Thyroid gland (tissue), 4 donors: Measurements from ENCODE around the gene CCDC60. TPM values are rescaled to one million over a fixed set of nuclear protein-coding genes. Genes with fewer than 3 reads are reported as not detected.

ENCODE experiments used
- DNase-seq, 2 donors: peaks; one replicate each; pipeline ENCODE4 v3.0.0-alpha.2; 2019
- H3K27ac ChIP-seq, 3 donors: fragments of 200-600 bp; sonication (generic); 1 replicate in 2 of 3; 2 replicates in 1 of 3; pipeline ENCODE4 v1.5.1; 2016 to 2019; ENCODE audit warnings: mild to moderate bottlenecking in 1 of 3, moderate library complexity in 1 of 3
- H3K27me3 ChIP-seq: fragments of 200-600 bp; sonication (generic); one replicate; pipeline ENCODE4 v1.5.1; 2019
- H3K36me3 ChIP-seq, 2 donors: fragments of 200-600 bp; sonication (generic); one replicate each; pipeline ENCODE4 v1.5.1; 2016 to 2019
- H3K4me1 ChIP-seq, 2 donors: fragments of 200-600 bp; sonication (generic); one replicate each; pipeline ENCODE4 v1.5.1; 2017 to 2019
- H3K4me3 ChIP-seq, 3 donors: fragments of 200-600 bp; sonication (generic); replicated peaks in 1 of 3; 1 replicate in 2 of 3; 2 replicates in 1 of 3; pipeline ENCODE4 v1.5.1; 2016; ENCODE audit warnings: mild to moderate bottlenecking in 1 of 3
- H3K9me3 ChIP-seq: fragments of 200-600 bp; sonication (generic); one replicate; pipeline ENCODE4 v1.5.1; 2017
- CTCF ChIP-seq, 6 experiments: fragments of 200-600 bp in 3 of 6; fragments of 450-650 bp in 3 of 6; sonication (generic) in 3 of 6; IDR thresholded peaks; one replicate each; pipeline ENCODE4 v1.5.1; 2016 to 2019; ENCODE audit warnings: antibody characterized with exemption in 6 of 6, mild to moderate bottlenecking in 2 of 6, inconsistent platforms in 1 of 6, moderate library complexity in 1 of 6
- POLR2A ChIP-seq, 2 donors: fragments of 450-650 bp; IDR thresholded peaks; one replicate each; pipeline ENCODE4 v1.6.1; 2017; ENCODE audit warnings: antibody characterized with exemption in 2 of 2, mild to moderate bottlenecking in 2 of 2, moderate library complexity in 1 of 2
- WGBS, 2 donors: methylation state at CpG; one replicate each; pipeline ENCODE4 v1.1.5; 2017; 5-methylcytosine and 5-hydroxymethylcytosine counted together
- intact Hi-C: fragments of 100-400 bp; cut with DNase I; formaldehyde crosslinking; loops from one replicate; pipeline ENCODE4 v1.15.1; 2023
- total RNA-seq, 4 donors: library from RNA; depleted of rRNA; stranded (reverse); fragments of >200 nt; gene quantifications; one replicate each; pipeline ENCODE4 v1.2.3, GENCODE V29; 2016

CCDC60 gene
- total RNA-seq, 4 donors from 2014 or later: not detected

GRCh38 chr12:119320678-119321077 lies 13.9 kb upstream of the CCDC60 start:
- peak; percentile 58 to 59 for DNase-seq
- Histone ChIP-seq H3K4me1 (peaks cover 3 to 17% of the 10 kb centered on the region in 2 donors), H3K27ac (no peak overlapping the region), H3K27me3 (no peaks in the 10 kb centered on the region), H3K4me3 (no peak overlapping the region), H3K36me3 (no peaks in the 10 kb centered on the region), H3K9me3 (no peaks in the 10 kb centered on the region)
- TF ChIP-seq CTCF (IDR thresholded peaks at IDR 0.05): no peak
- no peak for TF ChIP-seq POLR2A (IDR thresholded peaks at IDR 0.05)
- intact Hi-C loops: no loop called here
- WGBS, 2 donors: 11 to 38% methylated on average over 2 of the region's 2 CpGs

GRCh38 chr12:119322301-119322723 lies 12.2 kb upstream of the CCDC60 start:
- no peak overlapping the region for H3K4me3 ChIP-seq
- intact Hi-C loops: no loop called here
- DNase-seq: peak; percentile 75 to 82
- no peak overlapping the region for H3K27ac ChIP-seq
- no peaks in the 10 kb centered on the region for H3K36me3 ChIP-seq
- TF ChIP-seq POLR2A (IDR thresholded peaks at IDR 0.05) (no peak), CTCF (IDR thresholded peaks at IDR 0.05) (no peak)
- no peaks in the 10 kb centered on the region for H3K27me3 ChIP-seq
- WGBS, 2 donors: 26 to 29% methylated on average over 7 of the region's 7 CpGs
- peaks cover 3 to 17% of the 10 kb centered on the region in 2 donors for H3K4me1 ChIP-seq
- H3K9me3 ChIP-seq: no peaks in the 10 kb centered on the region

GRCh38 chr12:119325813-119326212 lies 8.7 kb upstream of the CCDC60 start:
- 63 to 72% methylated on average over 1 of the region's 1 CpG for WGBS, 2 donors
- no peak for DNase-seq
- intact Hi-C loops: no loop called here
- Histone ChIP-seq H3K4me3 (no peak overlapping the region), H3K36me3 (no peaks in the 10 kb centered on the region), H3K9me3 (no peaks in the 10 kb centered on the region), H3K4me1 (peaks cover 3 to 12% of the 10 kb centered on the region in 2 donors), H3K27ac (no peak overlapping the region), H3K27me3 (no peaks in the 10 kb centered on the region)
- TF ChIP-seq POLR2A (IDR thresholded peaks at IDR 0.05) (no peak), CTCF (IDR thresholded peaks at IDR 0.05) (no peak)

- no peak for TF ChIP-seq CTCF (IDR thresholded peaks at IDR 0.05)
- TF ChIP-seq POLR2A (IDR thresholded peaks at IDR 0.05): no peak
- Histone ChIP-seq H3K4me1 (peaks cover 3 to 7% of the 10 kb centered on the region in 2 donors), H3K36me3 (no peaks in the 10 kb centered on the region), H3K27me3 (no peaks in the 10 kb centered on the region), H3K9me3 (no peaks in the 10 kb centered on the region), H3K27ac (no peak overlapping the region), H3K4me3 (no peak overlapping the region)
- intact Hi-C loops: no loop called here
- no peak for DNase-seq
These were observed 8.2 kb upstream of the CCDC60 start for GRCh38 chr12:119326341-119326740.

- 74% methylated on average over 6 of the region's 6 CpGs for WGBS, 2 donors
- Histone ChIP-seq H3K27ac (no peak overlapping the region), H3K4me1 (no peaks in the 10 kb centered on the region), H3K9me3 (no peaks in the 10 kb centered on the region), H3K4me3 (no peak overlapping the region), H3K36me3 (no peaks in the 10 kb centered on the region), H3K27me3 (no peaks in the 10 kb centered on the region)
- intact Hi-C loops: no loop called here
- no peak for DNase-seq
- TF ChIP-seq CTCF (IDR thresholded peaks at IDR 0.05) (no peak), POLR2A (IDR thresholded peaks at IDR 0.05) (no peak)
These were observed 7.1 kb upstream of the CCDC60 start for GRCh38 chr12:119327471-119327870.
